ENCODE results near the gene TTC39A.

Gene TTC39A

DNA sequence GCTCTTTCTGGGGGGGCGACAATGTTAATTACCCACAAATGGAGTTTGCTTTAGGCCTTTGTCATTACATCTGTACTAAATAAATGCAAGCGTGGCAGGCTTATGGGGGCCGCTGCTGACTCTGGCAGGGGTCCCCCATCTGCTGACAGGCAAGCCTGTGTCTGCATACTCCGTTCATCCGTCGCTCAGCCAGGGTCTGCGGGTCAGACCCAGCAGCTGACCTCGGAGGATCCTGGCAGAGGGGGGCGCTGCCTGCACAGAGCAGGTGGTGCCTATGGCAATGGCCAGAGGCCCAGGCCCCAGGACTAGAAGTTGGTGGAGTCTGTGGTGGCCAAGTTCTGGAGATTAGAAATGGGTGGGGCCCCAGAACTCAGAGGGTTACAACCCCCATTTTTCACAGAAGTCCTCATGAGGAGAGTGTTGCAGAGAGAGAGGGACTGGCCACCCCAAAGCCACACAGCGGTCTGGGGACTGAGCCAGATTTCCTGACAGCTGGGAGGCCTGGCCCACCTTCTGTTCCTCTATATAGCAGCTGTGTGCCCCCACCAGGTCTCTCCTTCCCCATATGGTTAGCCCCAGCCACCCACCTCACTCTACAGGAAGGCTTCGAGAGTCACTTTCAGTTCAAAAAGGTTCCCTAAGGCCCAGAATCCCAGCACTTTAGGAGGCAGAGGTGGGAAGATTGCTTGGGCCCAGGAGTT is 31.0 kb downstream of the TTC39A start:
- in situ Hi-C loops (cut with MboI; ENCODE audit: low sequenced_read_pairs), result no loop called here

DNA sequence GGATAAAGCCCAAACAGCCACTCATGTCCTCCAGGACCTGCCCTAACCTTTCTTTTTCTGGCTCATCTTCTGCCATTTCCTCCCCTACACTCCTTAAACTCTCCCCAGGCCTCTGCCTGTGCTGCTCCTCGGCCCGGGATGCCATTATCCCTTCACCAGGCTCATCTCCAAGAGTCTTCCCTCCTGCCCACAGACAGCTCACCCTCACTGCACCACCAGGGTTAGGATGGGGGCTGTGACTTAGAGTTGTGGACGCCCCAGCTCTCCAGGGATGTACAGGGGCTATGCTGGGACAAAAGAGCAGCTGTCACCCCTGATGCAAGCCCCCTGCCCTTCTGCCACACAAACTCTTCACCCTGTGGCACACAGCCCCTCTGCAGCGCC is 32.0 kb downstream of the TTC39A start:
- in situ Hi-C loops (cut with MboI; ENCODE audit: low sequenced_read_pairs), result no loop called here

DNA sequence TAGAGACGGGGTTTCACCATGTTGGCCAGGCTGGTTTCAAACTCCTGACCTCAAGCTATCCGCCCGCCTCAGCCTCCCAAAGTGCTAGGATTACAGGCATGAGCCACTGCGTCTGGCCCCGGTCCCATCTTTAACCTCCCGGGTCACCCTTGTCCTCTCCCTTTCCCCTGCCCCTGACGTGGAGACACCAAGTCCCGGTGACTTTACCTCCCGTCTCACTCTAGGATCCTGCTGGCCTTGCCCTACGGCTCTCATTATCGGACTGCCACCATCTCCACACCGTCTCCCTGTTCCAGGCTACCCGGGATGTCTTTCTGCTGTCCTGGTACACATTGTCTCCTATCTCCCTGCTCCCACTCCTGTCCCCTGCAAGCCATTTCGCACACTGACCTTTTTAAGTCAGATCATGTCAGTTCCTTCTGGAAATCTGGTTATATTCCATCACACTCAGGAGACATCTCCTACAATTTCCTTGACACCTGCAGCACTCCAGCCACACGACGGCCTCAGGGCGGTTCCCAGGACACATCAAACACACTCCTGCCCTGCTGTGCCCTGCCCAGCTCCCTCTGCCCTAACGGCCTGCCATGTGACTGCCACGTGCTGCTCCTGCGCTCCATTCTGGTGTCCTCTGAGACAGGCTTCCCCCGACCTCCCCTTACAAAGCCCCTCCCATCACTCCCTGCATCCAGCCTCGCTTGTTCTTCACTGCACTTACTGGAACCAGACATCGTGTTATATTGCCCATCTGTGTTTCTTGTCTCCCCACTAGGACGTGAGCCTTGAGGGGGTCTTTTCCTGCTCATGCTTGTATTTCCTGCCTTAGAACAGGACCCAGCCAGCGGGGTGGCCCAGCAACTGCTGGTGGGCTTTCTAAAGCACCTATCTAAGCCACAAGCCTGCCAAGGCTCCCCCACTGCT is 32.7 kb downstream of the TTC39A start:
- in situ Hi-C loops (cut with MboI; ENCODE audit: low sequenced_read_pairs), result no loop called here

DNA sequence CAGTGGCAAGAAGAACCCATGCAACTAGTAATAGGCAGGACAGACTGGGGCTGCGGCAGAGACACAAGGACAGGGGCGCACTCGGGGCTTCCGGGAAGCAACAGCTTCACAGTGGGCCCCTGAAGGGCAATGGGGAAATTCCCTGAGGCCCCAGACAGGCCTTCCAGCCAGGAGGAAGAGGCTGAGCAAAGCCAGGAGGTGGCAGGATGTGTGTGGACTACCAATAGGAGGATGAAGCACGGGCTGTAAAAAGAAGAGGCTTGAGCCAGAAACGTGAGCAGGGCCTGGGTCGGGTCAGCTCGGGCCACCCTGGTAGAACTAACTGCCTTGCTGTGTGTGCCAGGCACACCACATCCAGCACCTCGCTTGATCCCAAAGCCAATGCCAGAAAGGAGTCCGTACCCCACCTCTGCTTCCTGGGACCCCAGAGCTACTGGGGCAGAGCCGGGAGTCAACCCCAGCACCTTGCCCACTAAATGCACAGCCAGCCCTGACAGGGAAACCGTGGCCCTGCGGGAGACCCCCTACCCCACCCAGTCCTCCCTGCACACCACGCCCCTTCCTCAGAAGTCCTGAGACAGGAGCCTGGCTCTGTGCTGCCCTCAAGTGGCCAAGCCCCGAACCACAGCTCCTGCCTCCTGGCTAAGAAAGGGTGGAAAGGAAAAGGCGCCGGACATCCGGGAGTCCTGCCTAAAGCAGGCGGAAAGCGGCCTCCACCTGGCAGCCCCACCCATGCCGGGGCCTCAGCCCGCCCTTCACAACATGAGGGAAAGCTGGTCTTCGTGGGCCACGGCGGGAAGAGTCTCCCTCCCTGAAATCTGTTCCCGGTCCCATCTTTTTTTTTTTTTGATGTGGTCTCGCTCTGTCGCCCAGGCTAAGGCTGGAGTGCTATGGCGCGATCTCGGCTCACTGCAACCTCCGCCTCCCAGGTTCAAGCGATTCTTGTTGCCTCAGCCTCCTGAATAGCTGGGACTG is 33.7 kb downstream of the TTC39A start:
- in situ Hi-C loops (cut with MboI; ENCODE audit: low sequenced_read_pairs), result no loop called here

DNA sequence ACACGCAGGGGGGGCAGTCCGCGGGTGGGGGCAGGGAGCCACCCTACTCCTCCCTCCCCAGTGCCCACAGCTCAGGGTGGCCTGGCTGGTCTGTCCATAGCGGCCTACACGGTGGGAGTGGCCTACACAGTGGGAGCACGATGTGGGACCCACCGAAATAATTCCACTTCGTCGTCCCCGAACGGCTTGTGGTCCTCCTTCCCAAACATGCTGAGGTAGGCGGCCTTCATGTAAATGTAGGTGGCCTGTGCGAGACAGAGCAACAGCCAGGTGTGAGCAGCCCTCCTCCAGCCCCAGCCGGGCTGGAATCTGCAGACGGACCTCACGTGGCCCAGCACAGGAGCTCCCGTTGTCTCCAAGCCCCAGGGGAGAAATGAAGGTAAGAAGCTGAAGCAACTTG is 34.4 kb downstream of the TTC39A start:
- in situ Hi-C loops (cut with MboI; ENCODE audit: low sequenced_read_pairs), result no loop called here

DNA sequence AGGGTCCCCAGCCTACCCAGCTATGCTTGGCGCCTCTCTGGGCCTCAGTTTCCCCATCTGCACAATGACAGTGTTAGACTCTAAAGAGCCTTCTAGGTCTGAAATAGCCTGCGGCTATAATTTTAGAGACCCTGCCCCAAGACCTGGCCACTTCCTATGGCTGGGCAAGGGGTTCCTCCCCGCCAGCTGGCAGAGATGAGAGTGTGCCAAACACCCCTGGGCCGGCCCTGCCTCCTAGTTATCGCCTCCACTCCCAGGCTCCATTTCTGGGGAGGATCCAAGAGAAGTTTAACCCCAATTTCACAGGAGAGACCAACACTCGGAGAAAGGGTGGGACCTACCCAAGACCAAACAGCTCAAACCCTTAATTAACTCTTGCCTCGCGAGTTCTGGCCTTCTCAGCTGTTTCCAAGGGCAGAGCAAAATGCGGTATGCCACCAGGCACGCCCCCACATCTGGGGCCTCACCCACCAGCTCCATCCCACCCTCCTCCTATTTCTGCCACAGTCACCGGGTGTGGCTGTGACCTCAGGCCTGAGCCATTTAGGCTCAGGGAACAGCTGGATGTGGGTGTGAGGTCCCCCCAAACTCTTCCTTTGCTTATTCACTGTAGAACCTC is 35.7 kb downstream of the TTC39A start:
- in situ Hi-C loops (cut with MboI; ENCODE audit: low sequenced_read_pairs), result no loop called here

DNA sequence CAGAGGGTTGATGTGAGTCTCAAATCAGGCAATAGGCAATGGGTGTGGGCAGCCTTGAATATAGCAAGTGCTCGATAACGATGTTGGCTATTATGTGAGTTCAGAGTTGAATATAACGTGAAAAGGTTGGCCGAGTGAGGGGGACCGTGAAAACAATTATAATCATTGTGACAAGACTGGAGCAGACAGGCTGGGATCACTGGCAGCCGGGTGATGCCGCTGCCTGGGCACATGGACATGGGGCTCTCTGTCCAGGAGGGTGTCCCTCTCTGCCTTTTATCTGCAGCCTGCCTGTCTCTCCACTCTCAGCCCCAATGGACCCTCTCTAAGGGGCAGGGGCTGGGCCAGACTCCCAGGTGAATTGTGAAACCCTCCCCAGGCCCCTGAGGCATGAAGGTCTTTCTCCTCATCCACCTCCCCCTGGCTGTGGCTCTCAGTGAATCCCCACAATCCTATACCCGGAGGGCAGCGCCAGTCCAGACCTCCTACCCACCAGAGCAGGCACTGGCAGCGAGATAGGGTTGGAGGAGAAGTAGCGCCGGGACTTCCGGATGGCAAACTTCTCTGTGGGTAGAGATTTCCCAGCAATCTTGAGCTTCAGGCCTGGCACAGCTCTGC is 36.4 kb downstream of the TTC39A start:
- in situ Hi-C loops (cut with MboI; ENCODE audit: low sequenced_read_pairs), result no loop called here

DNA sequence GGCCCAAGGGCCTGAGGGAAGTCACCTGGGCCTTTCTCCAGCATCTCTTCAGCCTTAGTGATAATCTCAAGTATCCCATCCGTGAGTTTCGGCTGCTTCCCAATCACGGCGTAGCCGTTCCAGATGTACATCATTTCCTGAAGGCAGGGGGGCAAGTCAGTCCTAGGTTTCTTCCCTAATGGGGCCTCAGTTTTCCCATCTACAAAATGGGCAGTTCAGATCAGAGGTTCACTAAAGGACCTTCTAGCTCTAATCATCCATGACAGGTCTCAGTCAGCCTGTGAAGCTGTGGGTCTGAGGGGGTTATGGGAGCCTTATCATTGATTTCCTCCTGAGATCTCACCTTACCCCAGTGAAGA is 39.9 kb downstream of the TTC39A start:
- in situ Hi-C loops (cut with MboI; ENCODE audit: low sequenced_read_pairs), result no loop called here

DNA sequence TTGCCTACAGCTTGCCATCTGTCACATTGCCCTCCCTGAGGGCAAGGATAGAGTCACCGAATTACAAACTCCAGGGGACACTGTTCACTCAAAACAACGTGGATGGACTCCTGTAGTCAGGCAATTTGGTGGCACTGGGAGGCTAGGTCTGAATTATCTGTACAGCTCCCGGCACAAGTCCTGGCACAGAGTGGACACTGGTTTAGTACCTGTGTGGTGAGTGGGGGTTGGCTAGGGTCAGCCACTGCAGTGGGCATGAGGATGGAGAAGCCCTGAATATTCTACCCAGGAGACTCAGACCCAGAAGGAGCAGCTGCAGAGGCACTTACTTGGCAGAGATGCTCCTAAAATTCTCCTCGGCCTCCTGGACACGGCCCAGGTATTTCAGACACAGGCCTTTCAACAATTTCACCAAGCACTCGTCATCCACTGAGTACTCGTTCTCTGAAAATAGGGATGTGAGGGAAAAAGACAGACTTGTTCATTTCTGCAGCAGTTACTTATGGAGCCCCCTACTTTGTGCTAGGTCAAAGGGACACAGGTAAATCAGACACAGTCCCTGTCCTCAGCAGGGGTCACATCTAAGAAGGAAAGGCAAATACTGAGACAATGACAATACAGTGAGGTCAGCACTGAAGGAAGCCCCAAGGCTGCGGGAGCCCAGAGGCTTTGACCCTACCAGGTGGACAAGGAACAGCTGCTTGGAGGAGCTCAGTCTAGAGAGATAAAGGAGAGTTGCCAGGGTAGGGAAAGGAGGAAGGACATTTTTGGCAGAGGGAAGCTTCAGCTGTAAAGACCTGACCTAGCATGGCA is 40.5 kb downstream of the TTC39A start:
- in situ Hi-C loops (cut with MboI; ENCODE audit: low sequenced_read_pairs), result no loop called here

DNA sequence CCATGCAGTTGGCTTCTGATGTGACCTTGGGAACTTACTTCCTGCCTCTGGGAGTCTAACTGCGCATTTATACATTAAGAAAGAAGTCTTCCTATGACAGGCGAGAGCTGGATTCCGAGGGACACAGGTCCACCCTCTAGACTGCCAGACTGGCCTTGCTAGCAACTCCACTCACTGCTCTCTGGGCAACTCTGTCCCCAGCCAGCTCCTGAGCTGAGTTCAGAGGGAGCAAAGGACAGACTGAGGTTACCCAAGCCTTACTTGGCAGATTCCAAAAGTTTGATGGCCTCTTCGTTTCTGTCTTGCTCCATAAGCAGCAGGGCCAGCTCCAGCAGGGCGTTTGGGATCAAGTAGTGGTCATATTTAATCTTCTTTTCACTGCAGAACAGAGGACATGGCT is 41.8 kb downstream of the TTC39A start:
- in situ Hi-C loops (cut with MboI; ENCODE audit: low sequenced_read_pairs), result no loop called here

DNA sequence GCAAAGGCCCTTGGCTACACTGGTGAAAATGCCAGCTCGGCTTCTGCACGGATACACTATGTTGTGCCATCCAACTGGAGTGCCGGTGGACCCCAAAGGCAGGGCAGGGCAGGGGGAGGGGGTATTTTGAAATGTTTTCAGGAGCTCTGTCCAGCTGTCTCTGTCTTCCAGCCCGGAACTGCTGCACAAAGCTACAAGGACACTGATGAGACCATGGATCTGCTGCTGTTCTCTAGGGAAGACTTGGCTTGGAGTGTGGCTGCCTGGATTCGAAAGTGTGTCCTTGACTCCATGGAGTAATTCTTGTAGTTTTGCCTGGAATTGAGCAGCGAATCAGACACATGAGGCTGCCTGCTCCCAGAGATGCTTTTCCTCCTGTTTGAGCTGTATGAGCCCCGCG is 42.4 kb downstream of the TTC39A start:
- in situ Hi-C loops (cut with MboI; ENCODE audit: low sequenced_read_pairs), result no loop called here

DNA sequence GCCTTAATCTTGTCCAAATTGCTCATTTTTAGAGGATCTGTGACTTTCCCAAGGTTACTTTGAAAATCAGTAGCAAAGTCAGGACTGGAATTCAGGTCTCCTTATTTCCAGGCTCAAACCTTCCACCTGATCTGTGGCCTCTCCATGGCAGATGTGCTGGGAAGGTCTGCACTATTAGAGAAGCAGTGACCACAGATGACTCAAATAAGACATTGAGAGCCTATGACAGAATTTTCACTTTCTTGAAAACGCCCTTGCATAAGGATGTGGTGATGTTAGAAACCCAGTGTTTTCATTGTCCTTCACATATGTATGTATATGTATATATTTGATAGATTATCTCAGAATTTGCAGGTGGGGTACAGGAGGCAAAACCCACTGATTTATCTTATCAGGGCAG is 45.3 kb downstream of the TTC39A start:
- in situ Hi-C loops (cut with MboI; ENCODE audit: low sequenced_read_pairs), result no loop called here

DNA sequence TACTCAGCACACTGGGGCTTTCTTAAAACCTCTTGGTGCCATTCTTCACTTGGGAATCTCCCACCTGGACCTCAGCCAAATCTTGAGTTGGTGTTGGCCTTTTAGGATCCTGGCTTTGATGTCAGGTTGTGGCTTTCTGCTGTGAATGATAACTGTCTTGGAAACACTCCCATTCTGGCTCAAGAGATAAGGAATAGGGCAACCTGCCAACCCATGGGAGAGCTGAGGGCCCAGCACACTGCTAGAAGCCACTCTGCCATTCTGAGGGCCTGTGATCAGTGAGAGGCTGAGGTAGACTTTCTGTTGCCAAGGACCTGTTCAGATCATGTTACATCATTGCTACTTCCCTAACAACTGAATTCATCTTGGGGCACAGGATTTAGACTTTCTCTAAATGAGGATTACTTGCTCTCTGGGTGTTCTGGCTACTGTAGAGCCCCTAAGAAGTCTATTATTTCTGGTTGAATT is 45.8 kb downstream of the TTC39A start:
- in situ Hi-C loops (cut with MboI; ENCODE audit: low sequenced_read_pairs), result no loop called here

DNA sequence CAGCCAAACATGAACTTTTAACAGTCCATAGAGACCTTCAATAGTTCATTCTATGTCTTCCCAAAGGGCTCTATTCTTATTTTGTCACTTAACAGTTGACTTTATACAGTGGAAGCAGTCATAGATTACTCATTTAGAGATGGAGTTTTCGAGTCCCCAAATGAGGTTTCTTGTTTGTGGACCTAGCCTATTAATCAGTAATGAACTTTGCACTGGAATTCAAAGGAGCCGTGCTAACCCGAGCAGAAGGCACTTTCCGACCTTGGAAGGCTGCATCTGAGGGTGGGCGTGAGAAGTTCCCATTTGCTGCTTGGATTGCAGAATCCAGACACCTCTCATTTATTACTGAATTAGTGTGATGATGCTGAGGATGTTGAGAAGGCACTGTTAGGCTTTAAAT is 46.4 kb downstream of the TTC39A start:
- in situ Hi-C loops (cut with MboI; ENCODE audit: low sequenced_read_pairs), result no loop called here

DNA sequence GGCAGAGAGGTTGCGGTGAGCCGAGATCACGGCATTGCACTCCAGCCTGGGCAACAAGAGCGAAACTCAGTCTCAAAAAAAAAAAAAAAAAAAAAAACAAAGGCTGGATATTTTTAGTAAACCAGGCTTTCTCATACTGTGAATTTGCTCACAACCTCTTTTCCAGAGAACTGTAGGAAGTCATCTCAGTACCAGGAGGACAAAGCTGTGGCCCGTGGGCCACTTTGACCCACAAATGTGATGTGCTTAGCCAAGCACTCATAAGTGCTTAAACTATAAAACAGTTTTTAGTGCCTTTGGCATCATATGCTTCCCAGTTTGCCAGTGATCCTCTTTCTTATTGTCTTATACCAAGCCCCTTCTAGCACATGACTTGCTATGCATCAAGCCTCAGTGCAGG is 47.8 kb downstream of the TTC39A start:
- in situ Hi-C loops (cut with MboI; ENCODE audit: low sequenced_read_pairs), result no loop called here

DNA sequence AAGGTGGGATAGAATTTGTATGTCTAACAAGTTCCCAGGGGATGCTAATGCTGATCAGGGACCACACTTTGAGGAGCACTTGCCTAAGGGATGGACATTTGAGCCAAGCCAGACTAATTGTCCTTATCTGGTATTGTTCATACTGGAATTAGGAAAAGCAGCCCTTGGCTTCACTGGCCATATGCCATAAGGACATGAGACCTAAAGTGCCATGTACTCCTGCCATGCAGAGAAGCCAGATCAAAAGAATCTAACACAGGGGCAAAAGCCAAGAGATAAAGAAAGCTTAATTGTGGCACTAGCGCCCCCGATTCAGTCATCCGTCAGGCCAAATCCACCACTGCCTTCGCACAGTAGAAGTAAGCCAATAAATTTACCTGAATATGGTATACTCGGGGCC is 48.6 kb downstream of the TTC39A start:
- in situ Hi-C loops (cut with MboI; ENCODE audit: low sequenced_read_pairs), result no loop called here

DNA sequence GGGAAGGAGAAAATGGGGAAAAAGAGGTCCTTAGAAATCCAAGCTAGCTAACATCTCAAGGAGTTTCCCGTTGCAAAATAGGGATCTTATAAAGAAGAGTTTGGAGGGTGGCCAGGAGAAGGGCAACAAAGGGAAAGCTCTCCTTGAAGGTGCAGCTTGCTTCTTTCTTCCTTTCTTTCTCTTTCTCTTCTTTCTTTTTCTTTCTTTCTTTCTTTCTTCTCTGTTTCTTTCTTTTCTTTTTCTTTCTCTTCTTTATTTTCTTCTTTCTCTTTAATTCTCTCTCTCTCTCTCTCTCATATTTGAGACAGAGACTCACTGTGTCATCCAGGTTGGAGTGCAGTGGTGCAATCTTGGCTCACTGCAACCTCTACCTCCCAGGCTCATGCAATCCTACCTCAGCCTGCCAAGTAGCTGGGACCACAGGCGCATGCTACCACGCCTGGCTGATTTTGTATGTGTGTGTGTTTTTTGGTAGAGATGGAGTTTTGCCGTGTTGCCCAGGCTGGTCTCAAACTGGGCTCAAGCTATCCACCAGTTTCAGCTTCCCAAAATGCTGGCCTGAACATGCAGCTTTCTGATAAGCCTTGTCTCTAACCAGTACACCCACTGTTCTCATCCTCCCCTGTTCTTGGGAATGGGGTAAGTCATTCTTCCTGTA is 49.9 kb downstream of the TTC39A start:
- in situ Hi-C loops (cut with MboI; ENCODE audit: low sequenced_read_pairs), result no loop called here

DNA sequence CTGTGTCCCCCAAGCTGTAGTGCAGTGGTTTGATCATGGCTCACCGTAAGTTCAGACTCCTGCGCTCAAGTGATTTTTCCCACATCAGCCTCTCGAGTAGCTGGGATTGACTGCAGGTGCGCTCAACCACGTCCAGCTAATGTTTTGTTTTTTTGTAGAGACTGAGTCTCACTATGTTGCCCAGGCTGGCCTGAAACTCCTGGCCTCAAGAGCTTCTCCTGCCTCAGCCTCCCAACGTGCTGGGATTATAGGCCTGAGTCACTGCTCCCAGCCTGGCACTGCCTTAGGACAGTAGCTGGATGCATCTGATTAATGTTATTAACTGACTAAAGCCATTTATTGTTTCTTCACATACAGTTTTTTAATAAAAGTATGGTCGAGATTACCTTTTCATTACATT is 54.1 kb downstream of the TTC39A start:
- in situ Hi-C loops (cut with MboI; ENCODE audit: low sequenced_read_pairs), result no loop called here

DNA sequence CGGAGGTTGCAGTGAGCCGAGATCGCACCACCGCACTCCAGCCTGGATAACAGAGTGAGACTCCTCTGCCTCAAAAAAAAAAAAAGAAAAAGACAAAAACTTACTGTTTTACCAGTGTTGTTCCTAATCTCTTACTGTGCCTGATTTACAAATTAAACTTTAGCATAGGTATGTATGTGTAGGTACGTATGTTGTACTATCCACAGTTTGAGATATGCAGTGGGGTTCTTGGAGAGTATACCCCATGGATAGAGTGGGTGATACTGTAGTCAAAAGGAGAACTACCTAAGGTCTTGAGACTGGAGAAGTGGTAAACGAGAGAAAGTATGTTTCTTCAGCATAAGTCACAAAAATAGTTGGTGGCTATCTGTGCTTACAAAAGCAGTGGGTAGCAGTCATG is 55.7 kb downstream of the TTC39A start:
- in situ Hi-C loops (cut with MboI; ENCODE audit: low sequenced_read_pairs), result no loop called here

All from HL-60/S4 treated with phorbol 12-myristate 13-acetate at 8.2 ng/mL for 4 days and 3 days (cell line).